Panc1 (cell line): Measurements from ENCODE around the gene IPO11.

Experiments used
- POLR2AphosphoS5 ChIP-seq: IDR thresholded peaks from 2 replicates; pipeline ENCODE4 v1.6.1; 2012; ENCODE audit warnings: mild to moderate bottlenecking, low read depth, low read length, moderate library complexity
- TCF7L2 ChIP-seq: IDR thresholded peaks from 2 replicates; pipeline ENCODE4 v1.6.1; 2011; ENCODE audit warnings: mild to moderate bottlenecking, low read depth, low read length, inconsistent platforms
- TF ChIP-seq, protein P1 (sequence below): fragments of 450-650 bp; IDR thresholded peaks from 2 replicates; pipeline ENCODE4 v1.5.1; 2017; ENCODE audit warnings: mild to moderate bottlenecking
- TF ChIP-seq, protein P2 (sequence below), 2 experiments: IDR thresholded peaks; 2 replicates each; pipeline ENCODE4 v1.6.1; 2011 to 2012; ENCODE audit warnings: low read depth in 2 of 2, control low read depth in 1 of 2, low read length in 1 of 2, mild to moderate bottlenecking in 1 of 2, moderate library complexity in 1 of 2; ENCODE audit not compliant: insufficient read depth in 1 of 2

DNA sequence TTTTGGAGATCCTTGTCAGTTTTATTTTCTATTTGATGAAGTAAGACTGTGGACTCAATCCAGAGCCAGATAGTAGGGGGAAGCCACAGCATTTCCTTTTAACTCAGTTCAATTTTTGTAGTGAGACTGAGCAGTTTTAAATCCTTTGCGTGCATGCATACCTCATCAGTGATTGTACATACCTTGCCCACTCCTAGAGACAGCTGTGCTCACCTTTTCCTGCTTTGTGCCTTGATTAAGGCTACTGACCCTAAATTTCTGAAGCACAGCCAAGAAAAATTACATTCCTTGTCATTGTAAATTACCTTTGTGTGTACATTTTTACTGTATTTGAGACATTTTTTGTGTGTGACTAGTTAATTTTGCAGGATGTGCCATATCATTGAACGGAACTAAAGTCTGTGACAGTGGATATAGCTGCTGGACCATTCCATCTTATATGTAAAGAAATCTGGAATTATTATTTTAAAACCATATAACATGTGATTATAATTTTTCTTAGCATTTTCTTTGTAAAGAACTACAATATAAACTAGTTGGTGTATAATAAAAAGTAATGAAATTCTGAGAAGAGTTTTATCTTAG is 26.7 kb upstream of the IPO11 start:
- TF ChIP-seq, protein P1, sequence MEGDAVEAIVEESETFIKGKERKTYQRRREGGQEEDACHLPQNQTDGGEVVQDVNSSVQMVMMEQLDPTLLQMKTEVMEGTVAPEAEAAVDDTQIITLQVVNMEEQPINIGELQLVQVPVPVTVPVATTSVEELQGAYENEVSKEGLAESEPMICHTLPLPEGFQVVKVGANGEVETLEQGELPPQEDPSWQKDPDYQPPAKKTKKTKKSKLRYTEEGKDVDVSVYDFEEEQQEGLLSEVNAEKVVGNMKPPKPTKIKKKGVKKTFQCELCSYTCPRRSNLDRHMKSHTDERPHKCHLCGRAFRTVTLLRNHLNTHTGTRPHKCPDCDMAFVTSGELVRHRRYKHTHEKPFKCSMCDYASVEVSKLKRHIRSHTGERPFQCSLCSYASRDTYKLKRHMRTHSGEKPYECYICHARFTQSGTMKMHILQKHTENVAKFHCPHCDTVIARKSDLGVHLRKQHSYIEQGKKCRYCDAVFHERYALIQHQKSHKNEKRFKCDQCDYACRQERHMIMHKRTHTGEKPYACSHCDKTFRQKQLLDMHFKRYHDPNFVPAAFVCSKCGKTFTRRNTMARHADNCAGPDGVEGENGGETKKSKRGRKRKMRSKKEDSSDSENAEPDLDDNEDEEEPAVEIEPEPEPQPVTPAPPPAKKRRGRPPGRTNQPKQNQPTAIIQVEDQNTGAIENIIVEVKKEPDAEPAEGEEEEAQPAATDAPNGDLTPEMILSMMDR: no peak
- TF ChIP-seq POLR2AphosphoS5 (no peak), TCF7L2 (no peak)
- TF ChIP-seq, protein P2, sequence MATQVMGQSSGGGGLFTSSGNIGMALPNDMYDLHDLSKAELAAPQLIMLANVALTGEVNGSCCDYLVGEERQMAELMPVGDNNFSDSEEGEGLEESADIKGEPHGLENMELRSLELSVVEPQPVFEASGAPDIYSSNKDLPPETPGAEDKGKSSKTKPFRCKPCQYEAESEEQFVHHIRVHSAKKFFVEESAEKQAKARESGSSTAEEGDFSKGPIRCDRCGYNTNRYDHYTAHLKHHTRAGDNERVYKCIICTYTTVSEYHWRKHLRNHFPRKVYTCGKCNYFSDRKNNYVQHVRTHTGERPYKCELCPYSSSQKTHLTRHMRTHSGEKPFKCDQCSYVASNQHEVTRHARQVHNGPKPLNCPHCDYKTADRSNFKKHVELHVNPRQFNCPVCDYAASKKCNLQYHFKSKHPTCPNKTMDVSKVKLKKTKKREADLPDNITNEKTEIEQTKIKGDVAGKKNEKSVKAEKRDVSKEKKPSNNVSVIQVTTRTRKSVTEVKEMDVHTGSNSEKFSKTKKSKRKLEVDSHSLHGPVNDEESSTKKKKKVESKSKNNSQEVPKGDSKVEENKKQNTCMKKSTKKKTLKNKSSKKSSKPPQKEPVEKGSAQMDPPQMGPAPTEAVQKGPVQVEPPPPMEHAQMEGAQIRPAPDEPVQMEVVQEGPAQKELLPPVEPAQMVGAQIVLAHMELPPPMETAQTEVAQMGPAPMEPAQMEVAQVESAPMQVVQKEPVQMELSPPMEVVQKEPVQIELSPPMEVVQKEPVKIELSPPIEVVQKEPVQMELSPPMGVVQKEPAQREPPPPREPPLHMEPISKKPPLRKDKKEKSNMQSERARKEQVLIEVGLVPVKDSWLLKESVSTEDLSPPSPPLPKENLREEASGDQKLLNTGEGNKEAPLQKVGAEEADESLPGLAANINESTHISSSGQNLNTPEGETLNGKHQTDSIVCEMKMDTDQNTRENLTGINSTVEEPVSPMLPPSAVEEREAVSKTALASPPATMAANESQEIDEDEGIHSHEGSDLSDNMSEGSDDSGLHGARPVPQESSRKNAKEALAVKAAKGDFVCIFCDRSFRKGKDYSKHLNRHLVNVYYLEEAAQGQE (IDR thresholded peaks at IDR 0.05; ENCODE audit: insufficient read depth in 1 of 2, low read depth in 2 of 2, low read length in 1 of 2): no peak
